ENCODE results near the gene AKAP13. TPM values are rescaled to one million over a fixed set of nuclear protein-coding genes. Genes with fewer than 3 reads are reported as not detected.
"Not testable (repeated sequence)": the region's sequence is repeated elsewhere in the genome, so short reads cannot be mapped to it uniquely, and the experiment has no call there.

AKAP13 gene
- total RNA-seq, 6 donors from 2014 or later: 329 to 1,278 (median 748) TPM

- no peak overlapping the region for H3K27ac ChIP-seq
- peaks cover 51 to 69% (median 63%) of the 10 kb centered on the region in 4 donors for H3K4me1 ChIP-seq
- no peaks in the 10 kb centered on the region for H3K9me3 ChIP-seq
- WGBS, 2 donors: 88 to 95% methylated on average over 4 of the region's 4 CpGs
- no peaks in the 10 kb centered on the region for H3K27me3 ChIP-seq
- peaks cover 0 to 11% (median 0%) of the 10 kb centered on the region in 4 donors for H3K36me3 ChIP-seq
- H3K4me3 ChIP-seq: no peak overlapping the region
- DNase-seq (no peak), ATAC-seq (ENCODE audit: low FRiP score in 2 of 2) (no peak)
- TF ChIP-seq POLR2AphosphoS5 (IDR thresholded peaks at IDR 0.05): no peak
- TF ChIP-seq POLR2A (IDR thresholded peaks at IDR 0.05): no peak
- TF ChIP-seq, protein P1, sequence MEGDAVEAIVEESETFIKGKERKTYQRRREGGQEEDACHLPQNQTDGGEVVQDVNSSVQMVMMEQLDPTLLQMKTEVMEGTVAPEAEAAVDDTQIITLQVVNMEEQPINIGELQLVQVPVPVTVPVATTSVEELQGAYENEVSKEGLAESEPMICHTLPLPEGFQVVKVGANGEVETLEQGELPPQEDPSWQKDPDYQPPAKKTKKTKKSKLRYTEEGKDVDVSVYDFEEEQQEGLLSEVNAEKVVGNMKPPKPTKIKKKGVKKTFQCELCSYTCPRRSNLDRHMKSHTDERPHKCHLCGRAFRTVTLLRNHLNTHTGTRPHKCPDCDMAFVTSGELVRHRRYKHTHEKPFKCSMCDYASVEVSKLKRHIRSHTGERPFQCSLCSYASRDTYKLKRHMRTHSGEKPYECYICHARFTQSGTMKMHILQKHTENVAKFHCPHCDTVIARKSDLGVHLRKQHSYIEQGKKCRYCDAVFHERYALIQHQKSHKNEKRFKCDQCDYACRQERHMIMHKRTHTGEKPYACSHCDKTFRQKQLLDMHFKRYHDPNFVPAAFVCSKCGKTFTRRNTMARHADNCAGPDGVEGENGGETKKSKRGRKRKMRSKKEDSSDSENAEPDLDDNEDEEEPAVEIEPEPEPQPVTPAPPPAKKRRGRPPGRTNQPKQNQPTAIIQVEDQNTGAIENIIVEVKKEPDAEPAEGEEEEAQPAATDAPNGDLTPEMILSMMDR (IDR thresholded peaks at IDR 0.05): no peak
- TF ChIP-seq EP300 (IDR thresholded peaks at IDR 0.05): no peak
These were observed 150.7 kb downstream of the AKAP13 start for GRCh38 chr15:85531083-85531482.

- Histone ChIP-seq H3K36me3 (peaks cover 0 to 11% (median 0%) of the 10 kb centered on the region in 4 donors), H3K4me3 (no peak overlapping the region), H3K4me1 (peaks cover 46 to 59% (median 52%) of the 10 kb centered on the region in 4 donors), H3K27me3 (no peaks in the 10 kb centered on the region), H3K9me3 (no peaks in the 10 kb centered on the region), H3K27ac (peak overlapping the region; percentile 31 to 79 (median 76))
- TF ChIP-seq EP300 (IDR thresholded peaks at IDR 0.05) (no peak), POLR2AphosphoS5 (IDR thresholded peaks at IDR 0.05) (no peak)
- TF ChIP-seq, protein P1 (IDR thresholded peaks at IDR 0.05): no peak
- 56 to 86% methylated on average over 3 of the region's 3 CpGs for WGBS, 2 donors
- DNase-seq (peak in 1 of 2 donors; percentile 83), ATAC-seq (ENCODE audit: low FRiP score in 2 of 2) (no peak)
These were observed 152.3 kb downstream of the AKAP13 start for GRCh38 chr15:85532689-85533088.

- ATAC-seq (ENCODE audit: low FRiP score in 2 of 2) (peak; percentile 74 to 84), DNase-seq (peak in 1 of 2 donors; percentile 57)
- Histone ChIP-seq H3K36me3 (peaks cover 0 to 11% (median 0%) of the 10 kb centered on the region in 4 donors), H3K27me3 (no peaks in the 10 kb centered on the region), H3K4me3 (no peak overlapping the region), H3K4me1 (peaks cover 32 to 45% (median 40%) of the 10 kb centered on the region in 4 donors), H3K9me3 (no peaks in the 10 kb centered on the region), H3K27ac (peak overlapping the region; percentile 74 to 79 (median 76))
- 55 to 62% methylated on average over 2 of the region's 2 CpGs for WGBS, 2 donors
- TF ChIP-seq POLR2AphosphoS5 (IDR thresholded peaks at IDR 0.05): peak in 1 of 2 donors; percentile 16
- TF ChIP-seq, protein P1 (IDR thresholded peaks at IDR 0.05): no peak
- no peak for TF ChIP-seq EP300 (IDR thresholded peaks at IDR 0.05)
These were observed 153.6 kb downstream of the AKAP13 start for GRCh38 chr15:85534031-85534430.

- H3K27ac ChIP-seq: peak overlapping the region; percentile 74 to 79 (median 76)
- WGBS, 2 donors: 49% methylated on average over 7 of the region's 7 CpGs
- not testable (repeated sequence) for H3K4me3 ChIP-seq, H3K9me3 ChIP-seq, H3K27me3 ChIP-seq
- DNase-seq (peak in 1 of 2 donors; percentile 65), ATAC-seq (ENCODE audit: low FRiP score in 2 of 2) (peak in 1 of 2 donors; percentile 81)
- peaks cover 30 to 42% (median 38%) of the 10 kb centered on the region in 4 donors for H3K4me1 ChIP-seq
- H3K36me3 ChIP-seq: peaks cover 0 to 11% (median 0%) of the 10 kb centered on the region in 4 donors
These were observed 155.3 kb downstream of the AKAP13 start for GRCh38 chr15:85535533-85536330.

GRCh38 chr15:85536341-85536740 lies 155.9 kb downstream of the AKAP13 start:
- Histone ChIP-seq H3K27ac (peak overlapping the region in 1 of 4 donors; percentile 78), H3K4me1 (peaks cover 31 to 47% (median 39%) of the 10 kb centered on the region in 4 donors), H3K27me3 (no peaks in the 10 kb centered on the region), H3K4me3 (no peak overlapping the region), H3K36me3 (peaks cover 0 to 11% (median 0%) of the 10 kb centered on the region in 4 donors), H3K9me3 (no peaks in the 10 kb centered on the region)
- no peak for ATAC-seq (ENCODE audit: low FRiP score in 2 of 2)
- 63 to 92% methylated on average over 4 of the region's 4 CpGs for whole genome bisulfite sequencing, 2 donors
- no peak for TF ChIP-seq EP300 (IDR thresholded peaks at IDR 0.05)
- TF ChIP-seq POLR2A (IDR thresholded peaks at IDR 0.05): no peak
- TF ChIP-seq POLR2AphosphoS5 (IDR thresholded peaks at IDR 0.05): no peak
- TF ChIP-seq, protein P1 (IDR thresholded peaks at IDR 0.05): no peak
- DNase-seq: no peak
